GM18861 (cell line): ENCODE results near the gene RAET1E.
A peak's percentile ranks its signal among the peaks of the same experiment; 100 is the strongest.
"Not testable (repeated sequence)": the region's sequence is repeated elsewhere in the genome, so short reads cannot be mapped to it uniquely, and the experiment has no call there.

ENCODE experiments used
- ATAC-seq: cut with Tn5 transposase; IDR thresholded peaks from one replicate; pipeline ENCODE4 v1.9.1; 2021; ENCODE audit not compliant: unreplicated experiment

Gene RAET1E

GRCh38 chr6:149897855-149898744 lies at the start of gene RAET1E:
TSS of gene RAET1E (minus strand) at chr6:149898113. CDS start at chr6:149890901, 7,212 bp downstream.
- ATAC-seq = no peak

- ATAC-seq = not testable (repeated sequence)
These were observed 49.6 kb upstream of the RAET1E start for GRCh38 chr6:149947533-149947932.

- not testable (repeated sequence) for ATAC-seq
These were observed 48.7 kb upstream of the RAET1E start for GRCh38 chr6:149946631-149947030.

GRCh38 chr6:149945276-149945675 lies 47.4 kb upstream of the RAET1E start:
- not testable (repeated sequence) for ATAC-seq

- not testable (repeated sequence) for ATAC-seq
These were observed 45.4 kb upstream of the RAET1E start for GRCh38 chr6:149943321-149943720.

- no peak for ATAC-seq
These were observed 44.5 kb upstream of the RAET1E start for GRCh38 chr6:149942461-149942829.

- no peak for ATAC-seq
These were observed 43.9 kb upstream of the RAET1E start, which contains the start of gene ULBP2 for GRCh38 chr6:149941583-149942460. TSS of gene ULBP2 (plus strand) at chr6:149942014. CDS start at chr6:149942073, 59 bp downstream.

- no peak for ATAC-seq
These were observed 42.7 kb upstream of the RAET1E start for GRCh38 chr6:149940672-149940982.

GRCh38 chr6:149939909-149940671 lies 42.2 kb upstream of the RAET1E start:
- no peak for ATAC-seq

GRCh38 chr6:149939356-149939648 lies 41.4 kb upstream of the RAET1E start:
- ATAC-seq = no peak

- peak; percentile 71 for ATAC-seq
These were observed 40.9 kb upstream of the RAET1E start for GRCh38 chr6:149938571-149939355.

- not testable (repeated sequence) for ATAC-seq
These were observed 40.2 kb upstream of the RAET1E start for GRCh38 chr6:149938013-149938570.

GRCh38 chr6:149936743-149937142 lies 38.8 kb upstream of the RAET1E start:
- ATAC-seq = no peak

GRCh38 chr6:149935668-149936067 lies 37.8 kb upstream of the RAET1E start:
- no peak for ATAC-seq

- no peak for ATAC-seq
These were observed 37.3 kb upstream of the RAET1E start for GRCh38 chr6:149935246-149935645.

GRCh38 chr6:149934249-149935156 lies 36.6 kb upstream of the RAET1E start:
- no peak for ATAC-seq

- ATAC-seq = no peak
These were observed 35.5 kb upstream of the RAET1E start for GRCh38 chr6:149933461-149933860.

- ATAC-seq = no peak
These were observed 35.1 kb upstream of the RAET1E start for GRCh38 chr6:149933036-149933435.

GRCh38 chr6:149931501-149931900 lies 33.6 kb upstream of the RAET1E start:
- ATAC-seq = no peak
